GM19043 (cell line): ENCODE results near the gene CRADD.

Experiments
- ATAC-seq: cut with Tn5 transposase; IDR thresholded peaks from one replicate; pipeline ENCODE4 v1.9.1; 2021; ENCODE audit warnings: low read depth; ENCODE audit not compliant: unreplicated experiment

Gene CRADD

GRCh38 chr12:93669452-93669851, 7.7 kb upstream of the CRADD start:
- ATAC-seq = no peak

- no peak for ATAC-seq
Measured at GRCh38 chr12:93670104-93670503, 7.1 kb upstream of the CRADD start.

GRCh38 chr12:93671044-93671443, 6.1 kb upstream of the CRADD start:
- no peak for ATAC-seq

GRCh38 chr12:93673084-93673483, 4.1 kb upstream of the CRADD start:
- no peak for ATAC-seq

GRCh38 chr12:93674386-93674785, 2.8 kb upstream of the CRADD start:
- ATAC-seq = no peak

- ATAC-seq = no peak
Measured at GRCh38 chr12:93676408-93677194, 574 bp upstream of the CRADD start.

GRCh38 chr12:93678779-93679178, 1.6 kb downstream of the CRADD start:
- ATAC-seq = no peak

- ATAC-seq = no peak
Measured at GRCh38 chr12:93679308-93679925, 2.2 kb downstream of the CRADD start.

GRCh38 chr12:93680006-93680405, 2.8 kb downstream of the CRADD start:
- no peak for ATAC-seq

GRCh38 chr12:93682846-93683261, 5.7 kb downstream of the CRADD start:
- no peak for ATAC-seq

GRCh38 chr12:93683410-93683809, 6.2 kb downstream of the CRADD start:
- ATAC-seq = no peak

GRCh38 chr12:93684716-93685115, 7.5 kb downstream of the CRADD start:
- no peak for ATAC-seq

- no peak for ATAC-seq
Measured at GRCh38 chr12:93686572-93687356, 9.6 kb downstream of the CRADD start.

GRCh38 chr12:93689076-93689834, 12.1 kb downstream of the CRADD start:
- no peak for ATAC-seq

GRCh38 chr12:93696462-93696861, 19.3 kb downstream of the CRADD start:
- ATAC-seq = no peak

- no peak for ATAC-seq
Measured at GRCh38 chr12:93698307-93699092, 21.3 kb downstream of the CRADD start.

GRCh38 chr12:93699271-93700145, 22.3 kb downstream of the CRADD start:
- no peak for ATAC-seq

- ATAC-seq = no peak
Measured at GRCh38 chr12:93702707-93703315, 25.6 kb downstream of the CRADD start.

- no peak for ATAC-seq
Measured at GRCh38 chr12:93704122-93704521, 26.9 kb downstream of the CRADD start.
